Endodermal cell (in vitro differentiated cells): ENCODE data around the gene NEURL2. TPM values are rescaled to one million over a fixed set of nuclear protein-coding genes. Genes with fewer than 3 reads are reported as not detected.

Experiments used
- DNase-seq: peaks from one replicate; pipeline ENCODE4 v3.0.0-alpha.2; 2017
- H3K27ac ChIP-seq: 2 replicates; pipeline ENCODE4 v1.5.1; 2013; ENCODE audit warnings: mild to moderate bottlenecking, low read depth, low read length, moderate library complexity
- H3K27me3 ChIP-seq: 2 replicates; pipeline ENCODE4 v1.6.1; 2013; ENCODE audit warnings: mild to moderate bottlenecking, low read length, moderate library complexity; ENCODE audit not compliant: insufficient read depth, control insufficient read depth, poor library complexity, severe bottlenecking
- H3K36me3 ChIP-seq: 2 replicates; pipeline ENCODE4 v1.7.0; 2013; ENCODE audit warnings: mild to moderate bottlenecking, low read length, moderate library complexity; ENCODE audit not compliant: control insufficient read depth, insufficient read depth
- H3K4me1 ChIP-seq: one replicate; pipeline ENCODE4 v1.7.0; 2013; ENCODE audit warnings: low read length; ENCODE audit not compliant: control insufficient read depth, insufficient read depth
- H3K4me3 ChIP-seq: 2 replicates; pipeline ENCODE4 v1.5.1; 2013; ENCODE audit warnings: mild to moderate bottlenecking, low read length, moderate library complexity
- H3K9ac ChIP-seq: 2 replicates; pipeline ENCODE4 v1.6.1; 2013; ENCODE audit warnings: mild to moderate bottlenecking, low read length, moderate library complexity; ENCODE audit not compliant: poor library complexity, severe bottlenecking; ENCODE audit errors: extremely low read depth
- H3K9me3 ChIP-seq: 2 replicates; pipeline ENCODE4 v1.6.1; 2013; ENCODE audit warnings: mild to moderate bottlenecking, low read length, moderate library complexity; ENCODE audit not compliant: control insufficient read depth
- H3K27ac Mint-ChIP-seq: 2 replicates; pipeline ENCODE4 v1.8.0; 2020; ENCODE audit warnings: mixed read lengths
- H3K27me3 Mint-ChIP-seq: 2 replicates; pipeline ENCODE4 v1.8.0; 2021; ENCODE audit warnings: mild to moderate bottlenecking, mixed read lengths; ENCODE audit not compliant: insufficient read depth
- H3K36me3 Mint-ChIP-seq: 2 replicates; pipeline ENCODE4 v1.8.0; 2020; ENCODE audit warnings: low read depth, mixed read lengths
- H3K4me1 Mint-ChIP-seq: 2 replicates; pipeline ENCODE4 v1.8.0; 2020; ENCODE audit warnings: mixed read lengths
- H3K4me3 Mint-ChIP-seq: 2 replicates; pipeline ENCODE4 v1.8.0; 2020; ENCODE audit warnings: mild to moderate bottlenecking, moderate library complexity, mixed read lengths
- H3K9me3 Mint-ChIP-seq: 2 replicates; pipeline ENCODE4 v1.8.0; 2020; ENCODE audit warnings: mild to moderate bottlenecking, mixed read lengths
- WGBS, 2 experiments: methylation state at CpG; one replicate each; pipeline versions ENCODE4 v1.1.5 to v1.1.7; 2013; ENCODE audit warnings: missing lambda C conversion rate in 2 of 2, mixed read lengths in 1 of 2; ENCODE audit not compliant: insufficient coverage in 1 of 2, insufficient read length in 1 of 2; 5-methylcytosine and 5-hydroxymethylcytosine counted together
- total RNA-seq, 2 donors: library from RNA; stranded (reverse); fragmentation: NEBNext Ultra II Directional in 1 of 2; extraction: Animal tissue kit (Norgen Biotek cat#: 25700) in 1 of 2; gene quantifications; 2 replicates in 1 of 2; 3 replicates in 1 of 2; pipeline ENCODE4 v1.2.1, GENCODE V29; 2021
- TF ChIP-seq, protein P1 (sequence below): fragments of 200-600 bp; sonication (generic); conservative IDR thresholded peaks from 2 replicates; pipeline ENCODE4 v1.5.0; 2021; ENCODE audit warnings: antibody characterized with exemption, mild to moderate bottlenecking

The NEURL2 gene
- total RNA-seq, 2 donors from 2014 or later = 4.4 to 6.4 TPM

DNA sequence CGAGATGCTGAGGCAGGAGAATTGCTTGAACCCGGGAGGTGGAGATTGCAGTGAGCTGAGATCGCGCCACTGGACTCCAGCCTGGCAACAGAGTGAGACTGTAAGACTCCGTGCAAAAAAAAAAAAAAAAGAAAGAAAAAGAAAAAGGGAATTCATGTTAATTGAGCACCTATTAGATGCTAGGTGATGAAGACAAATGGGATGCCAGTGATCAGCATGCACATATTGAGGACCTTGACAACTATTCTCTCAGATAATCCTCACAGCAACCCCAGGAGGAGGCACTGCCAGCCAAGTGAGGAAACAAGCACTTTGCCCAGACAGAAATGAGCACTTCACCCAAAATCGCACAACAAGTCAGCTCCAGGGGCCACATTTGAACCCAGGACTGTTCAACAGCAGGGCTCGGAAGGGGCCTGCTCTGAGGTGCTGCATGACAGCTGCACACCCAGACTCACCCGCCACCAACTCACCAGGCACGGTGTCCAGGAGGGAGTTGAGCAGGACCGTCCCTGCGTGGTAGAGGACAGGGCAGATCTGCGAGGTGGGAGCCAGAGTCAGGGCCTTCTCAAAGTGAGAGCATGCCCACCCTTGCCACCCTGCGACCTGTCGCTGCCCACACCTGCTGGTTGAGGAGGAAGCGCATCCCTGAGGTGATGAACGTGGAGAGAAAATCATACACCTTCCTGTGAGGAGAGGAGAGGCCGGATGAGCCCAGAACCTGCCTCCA is 16.4 kb upstream of the NEURL2 start:
- H3K4me3 ChIP-seq = no peak overlapping the region

DNA sequence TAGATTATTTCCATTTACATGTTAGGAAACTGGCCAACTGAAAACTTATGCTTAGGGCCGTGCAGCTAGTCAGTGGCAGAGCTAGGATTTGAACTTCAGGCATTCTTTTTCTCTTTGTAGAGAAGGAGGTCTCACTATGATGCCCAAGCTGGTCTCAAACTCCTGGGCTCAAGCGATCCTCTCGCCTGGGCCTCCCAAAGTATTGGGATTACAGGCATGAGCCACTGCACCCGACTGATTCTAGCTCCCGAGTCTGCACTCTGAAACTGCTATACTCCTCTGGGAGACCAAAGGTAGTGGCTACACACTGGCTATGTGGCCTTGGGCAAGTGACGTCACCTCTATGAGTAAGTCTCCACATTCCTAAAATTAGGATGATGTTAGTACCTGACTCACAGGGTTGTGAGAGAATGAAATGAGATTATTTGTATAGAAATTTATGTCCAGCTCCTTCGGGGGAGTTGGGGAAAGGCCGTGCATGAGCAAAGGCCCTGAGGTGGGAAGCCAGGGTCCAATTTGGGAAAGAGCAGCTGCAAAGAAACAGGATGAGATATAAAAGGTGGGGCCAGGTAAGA is 14.6 kb upstream of the NEURL2 start:
- Mint-ChIP-seq H3K4me3 (no peak overlapping the region), H3K27me3 (peaks cover 7% of the 10 kb centered on the region), H3K36me3 (peaks cover 57% of the 10 kb centered on the region), H3K9me3 (no peaks in the 10 kb centered on the region), H3K4me1 (peaks cover 1% of the 10 kb centered on the region), H3K27ac (no peak overlapping the region)
- no peaks in the 10 kb centered on the region for H3K4me1 ChIP-seq
- 92 to 96% methylated on average over 7 to 8 of the region's 8 CpGs for WGBS, 2 experiments
- TF ChIP-seq, protein P1, sequence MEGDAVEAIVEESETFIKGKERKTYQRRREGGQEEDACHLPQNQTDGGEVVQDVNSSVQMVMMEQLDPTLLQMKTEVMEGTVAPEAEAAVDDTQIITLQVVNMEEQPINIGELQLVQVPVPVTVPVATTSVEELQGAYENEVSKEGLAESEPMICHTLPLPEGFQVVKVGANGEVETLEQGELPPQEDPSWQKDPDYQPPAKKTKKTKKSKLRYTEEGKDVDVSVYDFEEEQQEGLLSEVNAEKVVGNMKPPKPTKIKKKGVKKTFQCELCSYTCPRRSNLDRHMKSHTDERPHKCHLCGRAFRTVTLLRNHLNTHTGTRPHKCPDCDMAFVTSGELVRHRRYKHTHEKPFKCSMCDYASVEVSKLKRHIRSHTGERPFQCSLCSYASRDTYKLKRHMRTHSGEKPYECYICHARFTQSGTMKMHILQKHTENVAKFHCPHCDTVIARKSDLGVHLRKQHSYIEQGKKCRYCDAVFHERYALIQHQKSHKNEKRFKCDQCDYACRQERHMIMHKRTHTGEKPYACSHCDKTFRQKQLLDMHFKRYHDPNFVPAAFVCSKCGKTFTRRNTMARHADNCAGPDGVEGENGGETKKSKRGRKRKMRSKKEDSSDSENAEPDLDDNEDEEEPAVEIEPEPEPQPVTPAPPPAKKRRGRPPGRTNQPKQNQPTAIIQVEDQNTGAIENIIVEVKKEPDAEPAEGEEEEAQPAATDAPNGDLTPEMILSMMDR = no peak
- no peak overlapping the region for H3K4me3 ChIP-seq
- H3K27ac ChIP-seq = no peak overlapping the region
- no peak for DNase-seq
- no peak overlapping the region for H3K9ac ChIP-seq
- no peaks in the 10 kb centered on the region for H3K9me3 ChIP-seq
- peaks cover 77% of the 10 kb centered on the region for H3K36me3 ChIP-seq
- no peaks in the 10 kb centered on the region for H3K27me3 ChIP-seq

More for the DNA sequence above, 16.4 kb upstream of the NEURL2 start:
- no peak for DNase-seq
- Histone ChIP-seq H3K36me3 (peaks cover 64% of the 10 kb centered on the region), H3K9me3 (no peaks in the 10 kb centered on the region), H3K9ac (no peak overlapping the region), H3K4me1 (peaks cover 2% of the 10 kb centered on the region), H3K27ac (no peak overlapping the region), H3K27me3 (no peaks in the 10 kb centered on the region)
- H3K36me3 Mint-ChIP-seq = peaks cover 54% of the 10 kb centered on the region
- peaks cover 4% of the 10 kb centered on the region for H3K4me1 Mint-ChIP-seq
- peaks cover 9% of the 10 kb centered on the region for H3K27me3 Mint-ChIP-seq
- no peak overlapping the region for H3K27ac Mint-ChIP-seq
- H3K9me3 Mint-ChIP-seq = no peaks in the 10 kb centered on the region
- TF ChIP-seq, protein P1 = no peak
- WGBS, 2 experiments = 93 to 95% methylated on average over 13 to 17 of the region's 17 CpGs
- no peak overlapping the region for H3K4me3 Mint-ChIP-seq

DNA sequence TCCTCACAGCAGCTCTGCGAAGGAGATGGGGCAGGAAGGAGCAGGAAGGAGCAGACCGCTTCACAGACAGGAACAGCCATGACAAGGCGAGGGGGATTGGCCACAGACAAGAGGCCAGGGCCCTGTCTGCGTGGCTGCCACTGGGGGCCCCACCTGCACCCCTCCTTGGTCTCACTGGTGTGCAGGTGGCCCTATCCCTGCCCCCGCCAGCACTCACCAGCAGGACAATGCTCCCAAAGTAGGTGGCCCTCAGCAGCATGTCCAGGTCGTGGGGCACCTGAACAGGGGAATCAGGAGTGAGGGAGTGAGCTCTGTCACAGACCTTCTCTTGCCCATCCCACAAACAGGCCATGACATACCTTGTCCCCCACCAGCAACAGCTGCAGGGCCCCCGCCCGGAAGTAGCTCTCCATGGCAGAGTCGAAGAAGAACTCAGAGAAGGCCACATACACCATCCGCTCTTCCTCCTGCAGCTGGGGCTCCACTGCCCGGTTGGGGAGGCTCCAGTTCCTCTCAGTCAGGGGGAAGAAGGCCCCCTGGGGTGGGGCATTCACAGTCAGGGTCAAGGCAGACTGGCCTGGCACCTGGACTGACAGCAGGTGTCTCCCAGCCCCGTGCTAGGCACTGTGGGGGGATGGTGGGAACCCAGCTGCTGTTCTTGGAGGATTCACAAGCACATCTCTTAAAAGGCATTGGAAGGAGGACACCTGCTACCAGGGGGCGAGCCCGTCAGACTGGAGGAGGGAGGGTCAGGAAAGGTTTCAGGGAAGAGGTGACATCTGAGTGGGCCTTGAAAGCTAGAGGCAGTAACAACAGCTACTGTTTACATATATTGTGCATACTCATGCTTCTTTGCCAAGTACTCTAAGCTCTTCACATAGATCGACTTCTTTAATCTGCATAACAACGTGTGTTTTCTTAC is 13.8 kb upstream of the NEURL2 start:
- H3K4me1 Mint-ChIP-seq = no peaks in the 10 kb centered on the region
- Histone ChIP-seq H3K4me1 (no peaks in the 10 kb centered on the region), H3K9ac (no peak overlapping the region), H3K9me3 (no peaks in the 10 kb centered on the region), H3K36me3 (peaks cover 78% of the 10 kb centered on the region), H3K4me3 (no peak overlapping the region), H3K27ac (no peak overlapping the region), H3K27me3 (no peaks in the 10 kb centered on the region)
- H3K27ac Mint-ChIP-seq = no peak overlapping the region
- H3K4me3 Mint-ChIP-seq = no peak overlapping the region
- peaks cover 7% of the 10 kb centered on the region for H3K27me3 Mint-ChIP-seq
- WGBS, 2 experiments = 94 to 96% methylated on average over 11 to 16 of the region's 16 CpGs
- no peak for DNase-seq
- TF ChIP-seq, protein P1 = no peak
- no peaks in the 10 kb centered on the region for H3K9me3 Mint-ChIP-seq
- peaks cover 55% of the 10 kb centered on the region for H3K36me3 Mint-ChIP-seq
